ENCODE data around the gene FLYWCH2. TPM values are rescaled to one million over a fixed set of nuclear protein-coding genes. Genes with fewer than 3 reads are reported as not detected.

The FLYWCH2 gene
- total RNA-seq, 2 experiments from 2014 or later, result 23.9 to 38.7 TPM

DNA sequence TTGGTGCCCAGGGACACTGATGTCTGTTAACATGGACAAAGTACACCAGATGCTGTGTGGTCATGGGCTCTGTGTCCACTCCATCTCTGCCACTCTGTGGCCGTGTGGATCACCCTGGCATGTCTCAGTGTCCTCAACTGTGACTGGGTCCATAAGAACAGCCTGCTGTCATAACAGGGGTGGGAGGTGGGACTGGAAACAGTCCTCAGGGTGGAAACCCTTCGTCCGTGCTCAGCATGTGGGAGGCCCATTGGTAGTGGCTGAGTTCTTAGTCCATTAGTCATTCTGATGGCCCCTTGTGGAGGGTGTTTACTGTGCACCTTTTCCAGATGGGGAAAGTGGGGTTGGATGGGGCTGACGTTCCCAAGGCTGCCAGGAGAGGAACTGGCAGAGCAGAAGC lies 12.8 kb downstream of the FLYWCH2 start:
- BruUV-seq (replicated peaks), result no TSS peak
- Histone ChIP-seq H3K36me3 (ENCODE audit: insufficient read depth, low read length) (no peaks in the 10 kb centered on the region), H3K4me1 (ENCODE audit: insufficient read depth, low read length, poor library complexity, severe bottlenecking) (peaks cover 11% of the 10 kb centered on the region), H3K79me2 (ENCODE audit: insufficient read depth, low read depth, low read length) (no peaks in the 10 kb centered on the region), H3K27ac (ENCODE audit: low read depth, low read length, poor library complexity, severe bottlenecking) (no peak overlapping the region), H2AFZ (ENCODE audit: low read length) (no peak overlapping the region), H4K20me1 (ENCODE audit: insufficient read depth, low read length) (no peaks in the 10 kb centered on the region), H3K4me2 (ENCODE audit: low read length) (no peak overlapping the region), H3K9me3 (ENCODE audit: low read length) (no peaks in the 10 kb centered on the region), H3K4me3 (ENCODE audit: low read depth, low read length, poor library complexity, severe bottlenecking) (no peak overlapping the region), H3K9me2 (ENCODE audit: insufficient read depth, low read length) (no peaks in the 10 kb centered on the region)
- DNase-seq (ENCODE audit: low spot score), result no peak
- POLR2A ChIA-PET, result interaction anchor here (0.6 to 1.0 kb wide), 2 partner anchors 10 to 222 kb away, joined by 3 read pairs; no protein-coding TSS in a partner anchor
- intact Hi-C loops (cut with micrococcal nuclease; ENCODE audit: unreplicated experiment), result no loop called here
- CTCF ChIA-PET (ENCODE audit: unreplicated experiment), result no interaction called here
- TF ChIP-seq, protein P1, sequence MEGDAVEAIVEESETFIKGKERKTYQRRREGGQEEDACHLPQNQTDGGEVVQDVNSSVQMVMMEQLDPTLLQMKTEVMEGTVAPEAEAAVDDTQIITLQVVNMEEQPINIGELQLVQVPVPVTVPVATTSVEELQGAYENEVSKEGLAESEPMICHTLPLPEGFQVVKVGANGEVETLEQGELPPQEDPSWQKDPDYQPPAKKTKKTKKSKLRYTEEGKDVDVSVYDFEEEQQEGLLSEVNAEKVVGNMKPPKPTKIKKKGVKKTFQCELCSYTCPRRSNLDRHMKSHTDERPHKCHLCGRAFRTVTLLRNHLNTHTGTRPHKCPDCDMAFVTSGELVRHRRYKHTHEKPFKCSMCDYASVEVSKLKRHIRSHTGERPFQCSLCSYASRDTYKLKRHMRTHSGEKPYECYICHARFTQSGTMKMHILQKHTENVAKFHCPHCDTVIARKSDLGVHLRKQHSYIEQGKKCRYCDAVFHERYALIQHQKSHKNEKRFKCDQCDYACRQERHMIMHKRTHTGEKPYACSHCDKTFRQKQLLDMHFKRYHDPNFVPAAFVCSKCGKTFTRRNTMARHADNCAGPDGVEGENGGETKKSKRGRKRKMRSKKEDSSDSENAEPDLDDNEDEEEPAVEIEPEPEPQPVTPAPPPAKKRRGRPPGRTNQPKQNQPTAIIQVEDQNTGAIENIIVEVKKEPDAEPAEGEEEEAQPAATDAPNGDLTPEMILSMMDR (conservative IDR thresholded peaks at IDR 0.05; ENCODE audit: low read length), result no peak
- TF ChIP-seq EZH2phosphoT487 (IDR thresholded peaks at IDR 0.05; ENCODE audit: borderline replicate concordance, low read depth, low read length), result no peak

DNA sequence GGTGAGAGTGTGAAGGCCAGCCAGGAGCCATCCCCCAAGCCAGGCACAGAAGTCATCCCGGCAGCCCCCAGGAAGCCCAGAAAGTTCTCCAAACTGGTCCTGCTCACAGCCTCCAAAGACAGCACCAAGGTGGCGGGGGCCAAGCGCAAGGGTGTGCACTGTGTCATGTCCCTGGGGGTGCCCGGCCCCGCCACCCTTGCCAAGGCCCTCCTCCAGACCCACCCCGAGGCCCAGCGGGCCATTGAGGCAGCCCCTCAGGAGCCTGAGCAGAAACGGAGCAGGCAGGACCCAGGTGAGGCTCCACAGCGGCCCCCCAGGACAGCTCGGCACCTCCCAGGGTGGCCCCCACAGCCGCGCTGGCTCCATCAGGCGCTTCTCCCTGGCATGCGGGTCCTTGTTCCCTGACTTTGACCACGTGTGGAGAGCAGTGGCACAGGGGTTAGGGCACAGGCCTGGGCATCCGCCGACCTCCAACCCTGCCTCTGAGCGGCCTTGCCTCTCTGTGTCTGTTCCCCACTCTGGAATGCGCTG lies 13.5 kb downstream of the FLYWCH2 start:
- H3K4me1 ChIP-seq (ENCODE audit: insufficient read depth, low read length, poor library complexity, severe bottlenecking), result peaks cover 11% of the 10 kb centered on the region
- POLR2A ChIA-PET, result no interaction called here
- H3K9me3 ChIP-seq (ENCODE audit: low read length), result no peaks in the 10 kb centered on the region
- BruUV-seq (replicated peaks), result no TSS peak
- H3K9me2 ChIP-seq (ENCODE audit: insufficient read depth, low read length), result no peaks in the 10 kb centered on the region
- no peaks in the 10 kb centered on the region for H4K20me1 ChIP-seq (ENCODE audit: insufficient read depth, low read length)
- TF ChIP-seq, protein P1 (conservative IDR thresholded peaks at IDR 0.05; ENCODE audit: low read length), result no peak
- no peak for TF ChIP-seq EZH2phosphoT487 (IDR thresholded peaks at IDR 0.05; ENCODE audit: borderline replicate concordance, low read depth, low read length)
- CTCF ChIA-PET (ENCODE audit: unreplicated experiment), result no interaction called here
- H3K4me2 ChIP-seq (ENCODE audit: low read length), result no peak overlapping the region
- H2AFZ ChIP-seq (ENCODE audit: low read length), result no peak overlapping the region
- no peaks in the 10 kb centered on the region for H3K79me2 ChIP-seq (ENCODE audit: insufficient read depth, low read depth, low read length)
- intact Hi-C loops (cut with micrococcal nuclease; ENCODE audit: unreplicated experiment), result no loop called here
- no peaks in the 10 kb centered on the region for H3K36me3 ChIP-seq (ENCODE audit: insufficient read depth, low read length)
- no peak overlapping the region for H3K27ac ChIP-seq (ENCODE audit: low read depth, low read length, poor library complexity, severe bottlenecking)
- DNase-seq (ENCODE audit: low spot score), result no peak
- H3K4me3 ChIP-seq (ENCODE audit: low read depth, low read length, poor library complexity, severe bottlenecking), result no peak overlapping the region

DNA sequence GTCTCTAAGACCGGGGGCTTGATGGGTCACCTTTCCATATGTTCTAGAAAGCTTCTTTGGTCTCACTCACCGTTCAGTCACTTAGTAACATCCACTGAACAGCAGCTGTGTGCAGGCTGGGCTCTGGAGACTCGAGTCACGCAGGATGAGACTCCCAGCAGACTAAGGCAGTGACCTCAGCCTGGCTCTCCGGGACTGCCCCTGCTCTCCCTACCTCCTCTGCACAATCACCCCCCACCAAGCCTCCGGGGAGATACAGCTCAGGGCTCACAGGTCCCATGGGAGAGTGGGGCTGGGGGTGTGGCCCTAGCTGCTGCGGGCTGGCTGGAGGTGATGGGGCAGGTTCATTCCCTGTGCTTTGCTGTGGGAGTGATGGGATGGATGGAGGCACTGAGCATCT lies 14.1 kb downstream of the FLYWCH2 start:
- Histone ChIP-seq H3K79me2 (ENCODE audit: insufficient read depth, low read depth, low read length) (no peaks in the 10 kb centered on the region), H3K9me2 (ENCODE audit: insufficient read depth, low read length) (no peaks in the 10 kb centered on the region), H3K27ac (ENCODE audit: low read depth, low read length, poor library complexity, severe bottlenecking) (no peak overlapping the region), H4K20me1 (ENCODE audit: insufficient read depth, low read length) (no peaks in the 10 kb centered on the region), H2AFZ (ENCODE audit: low read length) (no peak overlapping the region), H3K4me3 (ENCODE audit: low read depth, low read length, poor library complexity, severe bottlenecking) (no peak overlapping the region), H3K4me1 (ENCODE audit: insufficient read depth, low read length, poor library complexity, severe bottlenecking) (peaks cover 11% of the 10 kb centered on the region), H3K4me2 (ENCODE audit: low read length) (no peak overlapping the region; the same call in 1 of the 2 replicates), H3K9me3 (ENCODE audit: low read length) (no peaks in the 10 kb centered on the region), H3K36me3 (ENCODE audit: insufficient read depth, low read length) (no peaks in the 10 kb centered on the region)
- ChIA-PET CTCF (ENCODE audit: unreplicated experiment) (interaction anchor here (0.6 kb wide), 1 partner anchor 512 kb away, joined by 3 read pairs; no protein-coding TSS in a partner anchor), POLR2A (no interaction called here)
- intact Hi-C loops (cut with micrococcal nuclease; ENCODE audit: unreplicated experiment), result no loop called here
- TF ChIP-seq EZH2phosphoT487 (IDR thresholded peaks at IDR 0.05; ENCODE audit: borderline replicate concordance, low read depth, low read length), result no peak
- TF ChIP-seq, protein P1 (conservative IDR thresholded peaks at IDR 0.05; ENCODE audit: low read length), result no peak
- no TSS peak for BruUV-seq (replicated peaks)
- peak; percentile 63 for DNase-seq (ENCODE audit: low spot score)

Data from OCI-LY7 (cell line).